ENCODE results near the gene TRPM2. TPM values are rescaled to one million over a fixed set of nuclear protein-coding genes. Genes with fewer than 3 reads are reported as not detected.

The TRPM2 gene
- total and polyA plus RNA-seq, 2 of the 8 experiments (the other 6 are each of a cell fraction or from before 2014, with no cell fraction given): 0.27 to 0.28 TPM

- H3K14ac ChIP-seq (ENCODE audit: insufficient read length): no peak overlapping the region
- no peak for FAIRE-seq
- CTCF ChIA-PET (ENCODE audit: partially characterized antibody): interaction anchor here (1.0 to 2.7 kb wide), 6 partner anchors 9 to 138 kb away, joined by 3 to 20 read pairs (median 5); no protein-coding TSS in a partner anchor
- TF ChIP-seq SIN3A (conservative IDR thresholded peaks at IDR 0.05 in 1 of 2, IDR thresholded peaks at IDR 0.05 in 1 of 2; ENCODE audit: low read depth in 1 of 2, low read length in 2 of 2): no peak
- no peak for TF ChIP-seq JUN (IDR thresholded peaks at IDR 0.05; ENCODE audit: low read depth, low read length)
- TF ChIP-seq TAF7 (optimal IDR thresholded peaks at IDR 0.05; ENCODE audit: borderline replicate concordance, low read depth, low read length): no peak
- no peak for TF ChIP-seq KDM4A (IDR thresholded peaks at IDR 0.05; ENCODE audit: low read depth, low read length, severe bottlenecking)
- no peak for TF ChIP-seq TAF1 (IDR thresholded peaks at IDR 0.05; ENCODE audit: low read depth, low read length)
- TF ChIP-seq FOSL1 (IDR thresholded peaks at IDR 0.05; ENCODE audit: insufficient read depth, low read depth, low read length): no peak
- no peak for TF ChIP-seq CTCF (IDR thresholded peaks at IDR 0.05; ENCODE audit: control extremely low read depth in 1 of 3, insufficient read depth in 1 of 3, low read depth in 1 of 3, low read length in 3 of 3)
- no peak for TF ChIP-seq CBX5 (IDR thresholded peaks at IDR 0.05; ENCODE audit: low read depth, low read length)
- TF ChIP-seq POLR2AphosphoS5 (IDR thresholded peaks at IDR 0.05; ENCODE audit: low read depth, low read length): no peak
- no peak for TF ChIP-seq BRCA1 (IDR thresholded peaks at IDR 0.05; ENCODE audit: low read depth, low read length)
- no peak for TF ChIP-seq ZNF274 (IDR thresholded peaks at IDR 0.05; ENCODE audit: borderline replicate concordance, extremely low read depth, low read length)
- no peak for TF ChIP-seq TBP (IDR thresholded peaks at IDR 0.05; ENCODE audit: low read depth, low read length)
Observed at GRCh38 chr21:44478801-44479167, 125.4 kb downstream of the TRPM2 start.

More at GRCh38 chr21:44478801-44479167, 125.4 kb downstream of the TRPM2 start:
- POLR2A ChIA-PET (ENCODE audit: partially characterized antibody): no interaction called here
- H3K9ac ChIP-seq (replicated peaks in 1 of 4; ENCODE audit: extremely low read depth in 1 of 4, low read depth in 3 of 4, low read length in 3 of 4): no peak overlapping the region
- no peak for DNase-seq (ENCODE audit: low read depth in 1 of 2, low spot score in 2 of 2)
- no peak overlapping the region for H2AFZ ChIP-seq (ENCODE audit: low read length)
- no peak overlapping the region for H4K5ac ChIP-seq (ENCODE audit: insufficient read length, low read depth, low read length)
- no peaks in the 10 kb centered on the region; a peak in 1 of 7 replicates for H3K4me1 ChIP-seq (replicated peaks in 1 of 4; ENCODE audit: control insufficient read depth in 3 of 4, insufficient read depth in 4 of 4, low read length in 3 of 4)
- H3K27me3 ChIP-seq (replicated peaks in 1 of 4; ENCODE audit: control insufficient read depth in 3 of 4, extremely low read depth in 1 of 4, insufficient read depth in 3 of 4, low read length in 3 of 4): no peaks in the 10 kb centered on the region; a peak in 1 of 7 replicates
- no peak overlapping the region for H2BK120ac ChIP-seq (replicated peaks; ENCODE audit: low read depth, low read length)
- H3K4me3 ChIP-seq (ENCODE audit: extremely low read depth in 1 of 4, insufficient read depth in 2 of 4, low read depth in 3 of 4, low read length in 4 of 4): no peak overlapping the region
- H4K20me1 ChIP-seq (replicated peaks in 1 of 2; ENCODE audit: control insufficient read depth in 1 of 2, insufficient read depth in 2 of 2, low read length in 2 of 2): no peaks in the 10 kb centered on the region
- H3K27ac ChIP-seq (ENCODE audit: low read depth, low read length): no peak overlapping the region
- H2BK15ac ChIP-seq (ENCODE audit: low read length): no peak overlapping the region
- no peaks in the 10 kb centered on the region for H3K9me3 ChIP-seq (ENCODE audit: insufficient read depth in 2 of 2, low read depth in 1 of 2, low read length in 1 of 2)
- no peak overlapping the region for H2BK20ac ChIP-seq (ENCODE audit: low read length)
- no peak overlapping the region for H3K56ac ChIP-seq (replicated peaks; ENCODE audit: insufficient read length, low read depth, low read length)
- H3K4ac ChIP-seq (replicated peaks; ENCODE audit: insufficient read length, low read depth, low read length): no peak overlapping the region
- H3K4me2 ChIP-seq (ENCODE audit: insufficient read depth in 1 of 2, low read depth in 2 of 2, low read length in 2 of 2): no peak overlapping the region
- H3K79me1 ChIP-seq (ENCODE audit: low read depth, low read length): no peaks in the 10 kb centered on the region
- H3K18ac ChIP-seq (ENCODE audit: extremely low read depth, low read length): no peak overlapping the region
- no peak overlapping the region for H4K8ac ChIP-seq (ENCODE audit: extremely low read depth, insufficient read depth, low read length)
- H3K79me2 ChIP-seq (ENCODE audit: control insufficient read depth in 1 of 2, insufficient read depth in 2 of 2, low read length in 2 of 2): no peaks in the 10 kb centered on the region
- H2BK5ac ChIP-seq (ENCODE audit: low read depth, low read length): no peak overlapping the region
- no peak overlapping the region for H3K23ac ChIP-seq (ENCODE audit: insufficient read length)
- H2BK12ac ChIP-seq (ENCODE audit: low read depth, low read length): no peak overlapping the region
- H4K91ac ChIP-seq (replicated peaks; ENCODE audit: insufficient read length, low read length): no peak overlapping the region
- H3K23me2 ChIP-seq (ENCODE audit: low read depth, low read length): no peaks in the 10 kb centered on the region
- 91% methylated on average over 5 of the region's 5 CpGs; no CpG with 5 or more reads in 1 of the 2 experiments for WGBS, 2 experiments (ENCODE audit: extremely low coverage in 1 of 2, insufficient coverage in 1 of 2, insufficient read length in 1 of 2, insufficient replicate concordance in 2 of 2, low coverage in 1 of 2, low lambda C conversion rate in 2 of 2, missing lambda C conversion rate in 1 of 2)
- H2AK5ac ChIP-seq (ENCODE audit: low read depth, low read length): no peak overlapping the region
- H3K36me3 ChIP-seq (ENCODE audit: control insufficient read depth in 2 of 4, insufficient read depth in 4 of 4, low read length in 3 of 4): no peaks in the 10 kb centered on the region

Data from H1 (cell line).